SH-SY5Y (cell line): ENCODE data around the gene CA5B.

Source experiments
- GATA2 ChIP-seq: IDR thresholded peaks from 2 replicates; pipeline ENCODE4 v1.6.1; 2011; ENCODE audit warnings: mild to moderate bottlenecking, low read depth, low read length
- GATA3 ChIP-seq: IDR thresholded peaks from 2 replicates; pipeline ENCODE4 v1.6.1; 2011; ENCODE audit warnings: low read depth, mild to moderate bottlenecking, low read length, moderate library complexity

CA5B gene

DNA sequence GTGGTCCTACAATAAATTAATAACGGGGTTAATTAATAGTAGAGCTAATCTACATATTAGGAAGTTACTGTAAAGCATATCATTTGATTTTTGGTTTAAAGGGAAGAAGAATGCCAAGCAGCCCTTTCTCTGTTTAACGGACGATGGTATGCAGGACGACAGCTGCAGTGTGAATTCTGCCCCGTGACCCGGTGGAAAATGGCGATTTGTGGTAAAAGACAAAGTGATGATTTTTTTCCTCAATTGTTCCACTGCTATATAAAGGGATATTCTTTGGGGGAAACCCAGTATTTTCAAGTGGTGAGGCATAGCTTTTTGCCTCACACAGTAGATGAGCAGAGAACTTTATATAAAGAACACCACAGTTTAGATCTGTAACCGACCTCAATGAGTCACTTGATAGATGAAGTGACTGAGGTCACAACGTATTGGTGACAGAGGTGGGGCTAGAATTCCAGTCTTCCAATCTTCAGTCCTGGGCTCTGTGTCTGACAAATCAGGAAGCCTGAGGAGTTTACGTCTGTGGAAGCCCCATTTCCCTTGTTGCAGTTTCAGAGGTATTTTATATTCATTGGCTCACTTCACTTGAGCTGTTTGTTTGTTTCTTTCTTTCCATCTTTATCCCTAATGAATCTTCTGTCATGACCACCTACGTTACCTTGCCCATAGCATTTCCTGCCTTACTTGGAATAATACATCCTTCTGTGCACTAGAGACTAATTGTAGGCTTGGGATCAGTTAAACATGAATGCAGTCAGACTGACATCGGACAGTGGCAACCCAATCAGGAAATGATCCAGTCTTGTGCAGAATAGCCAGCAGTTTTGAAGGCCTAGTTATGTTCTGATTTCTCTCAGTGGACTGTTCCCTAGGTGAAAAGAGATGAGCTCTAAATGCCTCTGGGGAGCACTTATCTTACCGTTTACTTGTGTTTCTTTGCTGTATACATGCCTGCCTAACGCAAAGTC, 82.3 kb downstream of the CA5B start:
- no peak for TF ChIP-seq GATA2
- TF ChIP-seq GATA3 = no peak

DNA sequence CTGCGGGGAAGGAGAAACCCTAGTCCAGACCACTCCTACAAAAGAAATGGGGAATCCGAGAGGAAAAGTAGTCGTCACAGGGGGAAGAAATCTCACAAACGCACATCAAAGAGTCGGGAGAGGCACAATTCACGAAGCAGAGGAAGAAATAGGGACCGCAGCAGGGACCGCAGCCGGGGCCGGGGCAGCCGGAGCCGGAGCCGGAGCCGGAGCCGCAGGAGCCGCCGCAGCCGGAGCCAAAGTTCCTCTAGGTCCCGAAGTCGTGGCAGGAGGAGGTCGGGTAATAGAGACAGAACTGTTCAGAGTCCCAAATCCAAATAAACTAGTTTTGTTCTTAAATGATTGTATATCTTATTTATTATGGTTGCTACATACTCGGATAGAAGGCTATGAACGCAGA, 84.9 kb downstream of the CA5B start:
- TF ChIP-seq GATA2 (no peak), GATA3 (no peak)

DNA sequence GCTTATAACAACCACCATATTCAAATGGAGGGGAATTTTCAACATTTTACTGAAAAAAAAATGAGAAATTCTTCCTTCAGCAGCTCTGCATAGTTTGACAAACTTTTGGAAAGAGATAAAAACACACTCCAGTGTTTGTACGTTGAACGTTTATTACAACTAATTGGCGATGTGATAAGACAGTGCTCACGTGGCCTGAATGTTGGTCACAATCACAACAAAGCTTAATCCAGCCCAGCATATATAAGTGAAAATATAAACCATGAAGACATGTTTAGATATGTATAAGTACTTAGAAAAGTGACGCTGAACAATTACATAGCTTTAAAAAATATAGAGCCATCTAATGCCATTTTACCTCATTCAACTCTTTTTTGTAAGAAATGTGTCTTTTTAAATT, 87.9 kb downstream of the CA5B start:
- TF ChIP-seq GATA2 (no peak), GATA3 (no peak)

DNA sequence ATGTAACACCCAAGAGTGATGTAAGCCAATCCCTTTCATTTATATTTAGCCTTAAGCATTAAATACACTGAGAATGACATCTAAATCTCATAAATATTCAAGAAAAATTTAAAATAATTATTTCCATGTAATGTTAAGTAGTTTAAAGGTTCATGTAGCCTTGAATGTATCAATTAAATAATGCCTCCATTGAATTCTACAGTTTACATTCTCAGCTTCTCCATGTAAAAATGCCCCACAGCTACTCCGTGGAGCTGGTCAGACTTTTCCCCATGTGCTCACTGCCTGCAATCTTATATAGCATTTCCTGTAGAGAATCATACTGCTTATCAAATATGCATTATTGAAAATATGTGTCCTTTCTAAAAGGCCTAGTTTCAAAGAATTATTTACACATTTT, 91.1 kb downstream of the CA5B start:
- TF ChIP-seq GATA3 = no peak

DNA sequence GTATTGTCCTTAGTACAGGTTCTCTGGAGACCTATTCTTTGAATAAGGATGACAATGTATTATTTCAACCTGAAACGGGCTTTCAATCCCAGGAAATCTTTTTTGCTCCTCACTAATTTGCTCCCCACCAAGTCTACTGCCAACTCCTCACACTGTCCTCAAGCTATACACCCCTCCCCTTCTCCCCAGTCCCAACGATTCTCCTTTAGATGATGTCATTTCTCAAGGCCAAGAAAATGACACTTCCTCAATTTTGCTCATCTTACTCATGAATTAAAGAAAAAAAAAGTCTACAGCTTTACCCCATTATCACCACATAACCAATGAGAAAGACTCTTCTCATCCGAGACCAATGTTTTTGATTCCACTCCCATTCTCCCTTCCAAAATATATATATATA, 96.0 kb downstream of the CA5B start:
- no peak for TF ChIP-seq GATA3
- no peak for TF ChIP-seq GATA2

DNA sequence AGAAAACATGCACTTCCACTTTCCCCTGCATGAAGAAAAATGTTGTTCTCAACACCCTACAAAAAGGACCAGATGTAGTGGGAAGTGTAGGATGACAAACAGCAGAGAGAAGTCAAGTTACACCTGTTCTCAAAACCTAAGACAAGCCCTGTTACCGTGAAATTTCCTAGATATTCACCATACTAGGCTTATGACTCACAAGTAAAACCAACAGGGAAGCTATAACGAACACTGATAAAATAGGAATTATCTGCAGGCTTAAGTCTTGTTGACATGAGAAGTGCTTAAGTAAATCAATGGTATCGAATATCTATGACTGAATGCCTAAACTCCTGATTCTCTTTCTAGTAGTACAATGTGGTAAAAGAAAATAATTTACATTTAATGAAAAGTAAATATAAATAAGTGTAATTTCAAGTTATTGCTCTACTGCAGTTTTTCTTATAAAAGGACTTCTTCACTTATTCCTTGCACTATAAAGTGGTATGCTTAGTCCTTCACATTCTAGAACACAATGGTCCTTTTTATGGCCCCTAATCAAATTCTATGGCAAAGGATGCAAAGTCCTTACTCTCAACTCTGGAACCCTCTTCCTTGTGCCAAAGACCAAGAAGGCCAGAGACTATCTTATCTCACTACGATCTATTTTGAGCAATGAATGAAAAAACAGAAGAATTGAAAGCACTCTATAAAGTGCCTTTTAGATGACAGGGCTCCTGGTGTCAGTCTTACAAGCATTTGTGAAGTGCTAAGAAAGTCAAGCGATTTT, 96.9 kb downstream of the CA5B start:
- TF ChIP-seq GATA2 (no peak), GATA3 (no peak)
